ENCODE measurements around the gene PRRC2A. TPM values are rescaled to one million over a fixed set of nuclear protein-coding genes. Genes with fewer than 3 reads are reported as not detected.
A peak's percentile ranks its signal among the peaks of the same experiment; 100 is the strongest.

PRRC2A gene
- total RNA-seq, 1 donor from 2014 or later = 133 TPM

GRCh38 chr6:31658158-31658688, 37.7 kb downstream of the PRRC2A start:
- peak overlapping the region; percentile 3 for H3K4me3 ChIP-seq
- H3K36me3 ChIP-seq = peaks cover 38% of the 10 kb centered on the region
- no peaks in the 10 kb centered on the region for H3K9me3 ChIP-seq
- H3K27ac ChIP-seq = peak overlapping the region; percentile 6
- no peak for TF ChIP-seq CTCF (IDR thresholded peaks at IDR 0.05)
- ATAC-seq = no peak
- H3K27me3 ChIP-seq (ENCODE audit: low read depth) = no peaks in the 10 kb centered on the region
- DNase-seq = no peak
- peaks cover 56% of the 10 kb centered on the region for H3K4me1 ChIP-seq
- intact Hi-C loops (cut with DNase I) = no loop called here

DNA sequence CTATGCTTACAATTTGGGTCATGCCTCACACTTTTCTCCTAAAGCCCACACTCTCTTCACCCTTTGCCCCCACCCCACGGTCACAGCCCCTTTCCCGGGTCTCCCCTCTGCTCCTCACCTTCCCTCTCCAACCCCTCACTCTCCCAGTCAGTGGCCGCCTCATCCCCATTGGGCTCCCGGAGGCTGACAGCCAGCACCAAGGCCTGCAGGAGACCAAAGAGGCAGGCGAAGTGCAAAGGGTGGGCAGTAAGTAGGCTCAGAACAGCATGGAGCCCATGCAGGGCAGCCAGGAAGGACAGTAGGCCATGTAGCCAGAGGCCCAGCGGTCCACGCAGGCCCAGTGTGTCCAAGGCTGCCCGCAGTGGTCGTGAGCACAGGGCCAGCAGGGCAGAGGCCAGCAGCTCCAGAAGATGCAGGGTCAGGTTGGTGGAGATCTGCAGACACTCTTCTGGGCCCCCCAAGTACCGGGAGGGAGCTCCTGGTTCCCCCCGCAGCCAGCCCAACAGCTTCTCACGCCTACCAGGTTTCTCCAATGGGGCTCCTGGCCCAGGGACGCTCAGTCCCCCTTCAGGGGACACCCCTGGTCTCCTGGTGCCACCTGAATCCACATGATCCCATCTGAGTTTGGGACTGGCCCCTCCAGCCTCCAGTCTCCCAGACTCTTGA, 38.6 kb downstream of the PRRC2A start:
- peaks cover 56% of the 10 kb centered on the region for H3K4me1 ChIP-seq
- intact Hi-C loops (cut with DNase I) = no loop called here
- no peaks in the 10 kb centered on the region for H3K27me3 ChIP-seq (ENCODE audit: low read depth)
- no peak for ATAC-seq
- peaks cover 45% of the 10 kb centered on the region for H3K36me3 ChIP-seq
- H3K4me3 ChIP-seq = peak overlapping the region; percentile 96
- no peaks in the 10 kb centered on the region for H3K9me3 ChIP-seq
- DNase-seq = no peak
- no peak for TF ChIP-seq CTCF (IDR thresholded peaks at IDR 0.05)
- H3K27ac ChIP-seq = peak overlapping the region; percentile 90

DNA sequence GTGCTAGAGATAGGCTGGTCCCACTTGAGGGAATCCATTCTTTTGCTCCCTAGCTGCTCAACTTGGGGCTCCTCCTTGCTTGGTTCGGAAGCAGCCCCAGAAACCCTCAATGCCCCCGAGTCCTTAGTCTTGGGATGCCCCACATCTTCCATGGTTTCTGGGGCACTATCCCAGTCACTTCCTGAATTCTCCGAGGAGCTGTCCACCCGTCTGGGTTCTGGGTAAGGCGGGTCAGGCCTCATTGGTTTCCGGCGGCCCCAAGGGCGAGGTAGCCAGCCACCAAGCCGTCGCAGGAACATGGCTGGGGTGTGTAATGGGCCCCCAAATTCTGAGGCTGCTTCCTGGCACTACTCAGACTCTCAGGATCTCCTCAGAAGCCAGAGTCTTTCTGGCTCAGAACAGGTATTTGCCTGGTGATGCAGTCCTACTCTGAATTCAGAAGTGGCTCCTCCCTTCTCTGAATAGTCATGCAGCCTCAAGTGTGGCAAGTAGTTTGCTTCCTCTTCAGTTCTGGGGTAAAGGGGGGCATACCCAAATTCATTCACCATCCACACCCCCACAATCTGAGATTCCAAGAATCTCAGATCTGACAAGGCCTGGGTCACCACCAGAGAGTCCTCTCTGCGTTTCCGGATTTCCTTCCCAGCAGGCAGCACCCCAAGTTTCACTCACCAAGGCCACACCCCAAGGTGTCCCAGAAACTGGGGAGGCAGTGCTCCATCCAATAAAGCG, 39.3 kb downstream of the PRRC2A start:
- Histone ChIP-seq H3K36me3 (peaks cover 45% of the 10 kb centered on the region), H3K4me3 (peak overlapping the region; percentile 96), H3K27ac (peak overlapping the region; percentile 90), H3K4me1 (peaks cover 60% of the 10 kb centered on the region), H3K27me3 (ENCODE audit: low read depth) (no peaks in the 10 kb centered on the region), H3K9me3 (no peaks in the 10 kb centered on the region)
- ATAC-seq = peak; percentile 51 to 68
- intact Hi-C loops (cut with DNase I) = no loop called here
- no peak for DNase-seq
- TF ChIP-seq CTCF (IDR thresholded peaks at IDR 0.05) = no peak

- Histone ChIP-seq H3K9me3 (no peaks in the 10 kb centered on the region), H3K4me3 (peak within 1 kb of the TSS; percentile 96), H3K4me1 (peaks cover 60% of the 10 kb centered on the region), H3K36me3 (peaks cover 42% of the 10 kb centered on the region), H3K27me3 (ENCODE audit: low read depth) (no peaks in the 10 kb centered on the region), H3K27ac (peak within 1 kb of the TSS; percentile 90)
- intact Hi-C loops (cut with DNase I) = no loop called here
- ATAC-seq (peak; percentile 89 to 90), DNase-seq (peak; percentile 93)
- TF ChIP-seq CTCF (IDR thresholded peaks at IDR 0.05) = no peak
Observed at GRCh38 chr6:31660381-31661261, 40.1 kb downstream of the PRRC2A start, which contains the start of gene C6orf47. Gene C6orf47 (minus strand): TSS chr6:31660778. CDS start chr6:31659947, 831 bp downstream.
